K562 (cell line): Measurements from ENCODE around the gene ODC1. TPM values are rescaled to one million over a fixed set of nuclear protein-coding genes. Genes with fewer than 3 reads are reported as not detected.

Experiments
- ATAC-seq: fragments of 200-7000 bp; cut with Tn5 transposase; 3 replicates; pipeline ENCODE4 v1.9.1; 2020; ENCODE audit warnings: moderate library complexity
- BruUV-seq: library from RNA; stranded (reverse); fragments of 400-500 nt; replicated peaks from 2 replicates; lab custom pipeline; 2021; lab: Mats Ljungman, UMichigan
- CTCF ChIA-PET: fragments of 300-600 bp; formaldehyde crosslinking; extraction: SDS; loops from one replicate; lab custom pipeline; 2021; ENCODE audit warnings: low intra/inter-chr PET ratio; lab: Yijun Ruan, JAX
- POLR2A ChIA-PET: fragments of 300-600, 350-650 bp; sonication (Branson Sonifier 250); formaldehyde crosslinking; extraction: SDS; loops from one replicate; lab custom pipeline; 2021; ENCODE audit warnings: antibody characterized with exemption, inconsistent platforms; lab: Yijun Ruan, JAX
- DNase-seq, 4 experiments: peaks; one replicate each; pipeline versions ENCODE4 v3.0.0 to v3.0.0-alpha.2; 2011 to 2018; ENCODE audit warnings: low spot score in 3 of 4, mixed read lengths in 3 of 4; ENCODE audit errors: extremely low read depth in 1 of 4
- FAIRE-seq: peaks from 2 replicates; lab custom pipeline; 2011; peaks lifted over from hg19 to GRCh38; lab: Jason Lieb, UNC
- H2AFZ ChIP-seq: 2 replicates; pipeline ENCODE4 v1.6.0; 2011; ENCODE audit warnings: low read depth, low read length, control low read depth, inconsistent platforms
- H3K27ac ChIP-seq: fragments of 200-600 bp; 3 replicates; pipeline ENCODE4 v1.8.0; 2011; ENCODE audit warnings: low read depth, mild to moderate bottlenecking, control low read depth, inconsistent platforms, low read length, moderate library complexity, mixed read lengths; ENCODE audit errors: extremely low read depth
- H3K27me3 ChIP-seq, 2 experiments: fragments of 300-600 bp in 1 of 2; 2 replicates in 1 of 2; 3 replicates in 1 of 2; pipeline versions ENCODE4 v1.6.0 to v1.8.0; 2011; ENCODE audit warnings: inconsistent platforms in 2 of 2, low read length in 2 of 2, mild to moderate bottlenecking in 1 of 2, mixed read lengths in 1 of 2, moderate library complexity in 1 of 2; ENCODE audit not compliant: control insufficient read depth in 2 of 2, insufficient read depth in 2 of 2
- H3K36me3 ChIP-seq: fragments of 300-600 bp; 3 replicates; pipeline ENCODE4 v1.8.0; 2011; ENCODE audit warnings: mild to moderate bottlenecking, low read length, inconsistent platforms; ENCODE audit not compliant: control insufficient read depth, insufficient read depth
- H3K4me1 ChIP-seq, 2 experiments: fragments of 200-600 bp in 1 of 2; replicated peaks in 1 of 2; 2 replicates in 1 of 2; 3 replicates in 1 of 2; pipeline versions ENCODE4 v1.5.1 to v1.8.0; 2011; ENCODE audit warnings: inconsistent platforms in 2 of 2, low read length in 2 of 2, mild to moderate bottlenecking in 1 of 2, mixed read lengths in 1 of 2, moderate library complexity in 1 of 2; ENCODE audit not compliant: control insufficient read depth in 2 of 2, insufficient read depth in 2 of 2
- H3K4me2 ChIP-seq: 2 replicates; pipeline ENCODE4 v1.6.1; 2011; ENCODE audit warnings: low read length, control low read depth, inconsistent platforms, mixed read lengths; ENCODE audit not compliant: insufficient read depth
- H3K4me3 ChIP-seq: fragments of 200-600 bp; sonication (generic), shearing (Covaris generic); 2 replicates; pipeline ENCODE4 v1.5.1; 2016; ENCODE audit warnings: control low read depth, inconsistent platforms
- H3K79me2 ChIP-seq: fragments of 200-600 bp; 3 replicates; pipeline ENCODE4 v1.8.0; 2011; ENCODE audit warnings: low read length, inconsistent platforms; ENCODE audit not compliant: control insufficient read depth, insufficient read depth
- H3K9ac ChIP-seq, 2 experiments: 2 replicates each; pipeline versions ENCODE4 v1.6.0 to v1.6.1; 2011; ENCODE audit warnings: low read depth in 2 of 2, low read length in 2 of 2, control low read depth in 1 of 2, inconsistent platforms in 1 of 2, mild to moderate bottlenecking in 1 of 2, mixed read lengths in 1 of 2; ENCODE audit not compliant: insufficient read depth in 1 of 2
- H3K9me1 ChIP-seq: one replicate; pipeline ENCODE4 v1.6.0; 2011; ENCODE audit warnings: inconsistent platforms, mild to moderate bottlenecking, low read length, moderate library complexity; ENCODE audit not compliant: control insufficient read depth, insufficient read depth
- H3K9me3 ChIP-seq: replicated peaks from 2 replicates; pipeline ENCODE4 v1.5.1; 2011; ENCODE audit warnings: low read depth, low read length, inconsistent platforms; ENCODE audit not compliant: control insufficient read depth, insufficient read depth
- H4K20me1 ChIP-seq: replicated peaks from 2 replicates; pipeline ENCODE4 v1.6.1; 2011; ENCODE audit warnings: low read length, inconsistent platforms, mixed read lengths; ENCODE audit not compliant: control insufficient read depth, insufficient read depth
- BHLHE40 ChIP-seq: IDR thresholded peaks from 2 replicates; pipeline ENCODE4 v1.6.1; 2011; ENCODE audit warnings: low read length, improper control_type of control experiment
- C11orf30 ChIP-seq: fragments of 450-650 bp; IDR thresholded peaks from 2 replicates; pipeline ENCODE4 v1.6.1; 2016; ENCODE audit warnings: low read depth, mild to moderate bottlenecking
- CBFB ChIP-seq: sonication (generic); formaldehyde crosslinking; IDR thresholded peaks from 2 replicates; pipeline ENCODE4 v1.4.0; 2020; ENCODE audit warnings: mild to moderate bottlenecking, missing genetic modification reagents
- ILF3 ChIP-seq: fragments of 450-650 bp; IDR thresholded peaks from 2 replicates; pipeline ENCODE4 v1.6.1; 2018; ENCODE audit warnings: antibody characterized with exemption, mild to moderate bottlenecking, moderate library complexity, borderline replicate concordance
- MAFG ChIP-seq: fragments of 450-650 bp; conservative IDR thresholded peaks from 2 replicates; pipeline ENCODE4 v1.6.1; 2016; ENCODE audit warnings: missing genetic modification characterization, missing compliant biosample characterization
- MAFK ChIP-seq: IDR thresholded peaks from 2 replicates; pipeline ENCODE4 v1.6.1; 2011; ENCODE audit warnings: low read length, improper control_type of control experiment
- MTA1 ChIP-seq: fragments of 450-650 bp; IDR thresholded peaks from 2 replicates; pipeline ENCODE4 v1.6.1; 2017; ENCODE audit warnings: borderline replicate concordance
- MYC ChIP-seq, 2 experiments: fragments of 250-450 bp in 1 of 2; sonication (Bioruptor Pico) in 1 of 2; IDR thresholded peaks; 2 replicates each; pipeline versions ENCODE4 v1.5.1 to v1.6.1; 2012 to 2021; ENCODE audit warnings: low read depth in 2 of 2, borderline replicate concordance in 1 of 2, improper control_type of control experiment in 1 of 2, low read length in 1 of 2, mild to moderate bottlenecking in 1 of 2, moderate library complexity in 1 of 2
- NR2C2 ChIP-seq, 2 experiments: fragments of 200-800 bp in 1 of 2; sonication (Bioruptor generic) in 1 of 2; sonication (generic) in 1 of 2; formaldehyde crosslinking in 1 of 2; IDR thresholded peaks; 2 replicates each; pipeline versions ENCODE4 v1.6.1 to v1.8.0; 2016 to 2022; ENCODE audit warnings: mild to moderate bottlenecking in 1 of 2, missing compliant biosample characterization in 1 of 2, missing genetic modification characterization in 1 of 2, missing genetic modification reagents in 1 of 2
- U2AF1 ChIP-seq: fragments of 200-400 bp; formaldehyde crosslinking; optimal IDR thresholded peaks from 2 replicates; pipeline ENCODE3; 2017; ENCODE audit warnings: mild to moderate bottlenecking, low read depth, low read length, moderate library complexity
- ZEB2 ChIP-seq: fragments of 450-650 bp; IDR thresholded peaks from 2 replicates; pipeline ENCODE4 v1.6.1; 2016
- ZNF316 ChIP-seq: fragments of 450-650 bp; IDR thresholded peaks from 2 replicates; pipeline ENCODE4 v1.6.1; 2016
- ZNF436 ChIP-seq: fragments of 250-450, 450-650 bp; sonication (Bioruptor Pico); formaldehyde crosslinking; IDR thresholded peaks from 2 replicates; pipeline ENCODE4 v1.7.0; 2020; ENCODE audit warnings: mild to moderate bottlenecking
- ZNF668 ChIP-seq: fragments of 250-450 bp; sonication (Bioruptor Pico); IDR thresholded peaks from 2 replicates; pipeline ENCODE4 v1.8.0; 2022; ENCODE audit warnings: mild to moderate bottlenecking, inconsistent platforms
- WGBS: fragments of 100-300 bp; shearing (Covaris generic); methylation state at CpG from one replicate; pipeline ENCODE4 v1.1.6; 2016; ENCODE audit warnings: low coverage, mixed read lengths; ENCODE audit not compliant: insufficient coverage; ENCODE audit errors: missing lambda C conversion rate; 5-methylcytosine and 5-hydroxymethylcytosine counted together
- in situ Hi-C: fragments of 300-500 bp; cut with MboI; formaldehyde crosslinking; loops from 4 replicates; pipeline ENCODE4 v1.15.0; 2018; ENCODE audit warnings: inconsistent platforms, mixed read lengths
- intact Hi-C: fragments of 100-400 bp; cut with micrococcal nuclease; formaldehyde crosslinking; loops from 2 replicates; pipeline ENCODE4 v1.14.2; 2022
- polyA plus RNA-seq, 8 experiments: library from polyadenylated mRNA; depleted of rRNA in 4 of 8; stranded (reverse) in 5 of 8; unstranded in 3 of 8; fragments of >200 nt; fragmentation: Nextera tagmentation in 2 of 8; fragmentation: Illumina TruSeq in 1 of 8; extraction: Ambion mirVana in 2 of 8; extraction: Trizol in 1 of 8; gene quantifications; 2 replicates each; pipeline versions ENCODE4 v1.2.1 to v1.2.3, GENCODE V29; 2011 to 2014; ENCODE audit warnings: inconsistent platforms in 1 of 8, missing spikeins in 1 of 8
- total RNA-seq, 7 experiments: library from RNA; depleted of rRNA in 6 of 7; stranded (reverse); fragments of >200 nt in 6 of 7; fragmentation: Illumina TruSeq in 2 of 7; extraction: Trizol in 2 of 7; gene quantifications; 2 replicates each; pipeline versions ENCODE4 v1.2.1 to v1.2.3, GENCODE V29; 2011 to 2021; ENCODE audit warnings: low replicate concordance in 1 of 7
- TF ChIP-seq, protein P1 (sequence below): sonication (generic); IDR thresholded peaks from 2 replicates; pipeline ENCODE4 v1.6.1; 2016

ODC1 gene
- total and polyA plus RNA-seq, 9 of the 15 experiments (the other 6 are each of a cell fraction or from before 2014, with no cell fraction given): 142 to 563 (median 457) TPM

DNA sequence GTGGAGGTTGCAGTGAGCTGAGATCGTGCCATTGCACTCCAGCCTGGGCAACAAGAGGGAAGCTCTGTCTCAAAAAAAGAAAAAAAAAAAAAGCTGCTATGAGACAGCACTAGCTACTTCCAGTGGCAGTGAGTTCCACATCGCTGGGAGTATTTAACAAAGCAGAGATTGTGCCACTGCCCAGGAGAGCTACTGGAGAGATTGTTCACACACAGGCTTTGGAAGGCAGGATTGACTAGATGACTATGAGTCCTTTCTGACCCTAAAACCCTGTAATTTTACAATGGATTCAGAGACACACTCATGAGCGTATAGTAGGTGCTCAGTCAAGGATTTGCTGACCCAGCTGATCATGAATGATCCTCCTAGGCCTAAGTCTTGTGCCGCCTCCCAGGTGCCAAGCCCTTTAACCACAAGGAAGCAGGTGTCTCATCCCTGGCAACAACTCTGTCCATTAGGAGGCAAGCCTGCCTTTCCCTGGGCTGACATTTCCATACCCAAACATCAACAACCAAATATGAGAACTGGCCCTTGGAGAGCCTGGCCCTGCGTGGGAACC, 45.0 kb upstream of the ODC1 start:
- no peak for ATAC-seq
- TF ChIP-seq ZNF316: peak; percentile 60; the same call in 1 of the 2 replicates
- no peak for TF ChIP-seq NR2C2 (CRISPR knock-in tag; IDR thresholded peaks at IDR 0.05)
- TF ChIP-seq NR2C2 (tag; IDR thresholded peaks at IDR 0.05): no peak

DNA sequence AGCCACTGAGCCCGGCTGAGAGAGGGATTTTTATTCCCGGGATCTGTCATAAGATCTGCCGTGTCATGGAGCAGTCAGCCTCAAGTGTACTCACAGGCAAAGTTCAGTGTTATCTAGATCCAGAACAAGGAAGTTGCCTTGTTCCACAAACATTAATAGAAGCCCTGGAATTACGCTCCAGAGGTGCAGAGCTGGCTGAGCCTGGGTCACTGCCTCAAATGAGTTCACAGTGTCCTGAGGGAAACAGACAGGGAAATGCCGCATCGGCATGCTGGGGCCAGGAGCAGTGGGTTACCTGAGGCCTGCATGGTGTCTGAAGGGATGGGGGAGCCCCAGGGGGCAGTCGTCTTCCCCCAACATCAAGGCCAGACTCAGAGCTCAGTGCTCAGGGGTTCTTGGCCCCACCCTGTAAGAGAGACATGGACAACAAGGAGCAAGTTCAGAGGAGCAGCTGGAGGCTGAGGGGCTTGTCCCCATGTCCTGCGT, 42.7 kb upstream of the ODC1 start:
- Histone ChIP-seq H3K4me3 (no peak overlapping the region), H3K9me3 (no peaks in the 10 kb centered on the region), H3K9ac (peak overlapping the region in 1 of 2 experiments; percentile 48; a peak in 1 of 4 replicates), H2AFZ (no peak overlapping the region), H3K9me1 (no peaks in the 10 kb centered on the region), H3K4me2 (peak overlapping the region; percentile 33; the same call in 1 of the 2 replicates), H3K27ac (no peak overlapping the region), H3K27me3 (peaks cover 32 to 55% of the 10 kb centered on the region in 2 experiments; a peak in 4 of 5 replicates), H3K36me3 (no peaks in the 10 kb centered on the region), H3K79me2 (no peaks in the 10 kb centered on the region), H4K20me1 (0 out of 2 replicates have a peak, but pooled peaks cover 8% of the 10 kb centered on the region), H3K4me1 (peaks cover 6 to 15% of the 10 kb centered on the region in 2 experiments; a peak in 4 of 5 replicates)
- CTCF ChIA-PET: no interaction called here
- in situ Hi-C loops (no loop called here), intact Hi-C loops (loop anchor here (5.0 kb wide), 1 partner anchor 36 kb away; no protein-coding TSS in a partner anchor)
- ATAC-seq (no peak), FAIRE-seq (no peak), DNase-seq (no peak)
- BruUV-seq: no TSS peak
- POLR2A ChIA-PET: no interaction called here
- 11% methylated on average over 8 of the region's 8 CpGs for WGBS
- TF ChIP-seq ZNF436 (CRISPR knock-in tag) (no peak), ZEB2 (no peak), U2AF1 (no peak), CBFB (CRISPR knock-in tag) (no peak), ILF3 (no peak), C11orf30 (peak; percentile 51; the same call in 1 of the 2 replicates), MAFG (tag) (peak; percentile 65), ZNF668 (CRISPR knock-in tag) (no peak), BHLHE40 (no peak), MYC (IDR thresholded peaks at IDR 0.05; ENCODE audit: low read depth, low read length) (no peak), MYC (CRISPR knock-in tag; IDR thresholded peaks at IDR 0.05; ENCODE audit: borderline replicate concordance, low read depth) (no peak), MTA1 (peak; percentile 16; the same call in 1 of the 2 replicates), MAFK (peak; percentile 39; the same call in 1 of the 2 replicates)
- TF ChIP-seq, protein P1, sequence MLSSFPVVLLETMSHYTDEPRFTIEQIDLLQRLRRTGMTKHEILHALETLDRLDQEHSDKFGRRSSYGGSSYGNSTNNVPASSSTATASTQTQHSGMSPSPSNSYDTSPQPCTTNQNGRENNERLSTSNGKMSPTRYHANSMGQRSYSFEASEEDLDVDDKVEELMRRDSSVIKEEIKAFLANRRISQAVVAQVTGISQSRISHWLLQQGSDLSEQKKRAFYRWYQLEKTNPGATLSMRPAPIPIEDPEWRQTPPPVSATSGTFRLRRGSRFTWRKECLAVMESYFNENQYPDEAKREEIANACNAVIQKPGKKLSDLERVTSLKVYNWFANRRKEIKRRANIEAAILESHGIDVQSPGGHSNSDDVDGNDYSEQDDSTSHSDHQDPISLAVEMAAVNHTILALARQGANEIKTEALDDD: no peak

More for the DNA sequence above, 45.0 kb upstream of the ODC1 start:
- no peak overlapping the region for H3K4me2 ChIP-seq
- 4% methylated on average over 4 of the region's 5 CpGs for WGBS
- in situ Hi-C loops: no loop called here
- H3K4me1 ChIP-seq: peaks cover 6 to 21% of the 10 kb centered on the region in 2 experiments; a peak in 4 of 5 replicates
- no peak for FAIRE-seq
- no peak overlapping the region for H3K4me3 ChIP-seq
- H3K9me3 ChIP-seq: no peaks in the 10 kb centered on the region
- no peaks in the 10 kb centered on the region for H3K79me2 ChIP-seq
- H3K9me1 ChIP-seq: no peaks in the 10 kb centered on the region
- POLR2A ChIA-PET: interaction anchor here (0.9 kb wide), 1 partner anchor 23 kb away, joined by 3 read pairs; no protein-coding TSS in a partner anchor
- H4K20me1 ChIP-seq: peaks cover 17% of the 10 kb centered on the region; the same call in 1 of the 2 replicates
- no peaks in the 10 kb centered on the region for H3K36me3 ChIP-seq
- no peak for DNase-seq
- no peak overlapping the region for H3K9ac ChIP-seq
- H3K27ac ChIP-seq: no peak overlapping the region
- intact Hi-C loops: loop anchor here (5.0 kb wide), 1 partner anchor 34 kb away; no protein-coding TSS in a partner anchor
- H3K27me3 ChIP-seq: peaks cover 49 to 59% of the 10 kb centered on the region in 2 experiments
- no peak overlapping the region for H2AFZ ChIP-seq
- CTCF ChIA-PET: no interaction called here
- BruUV-seq: no TSS peak
